A549 (cell line): ENCODE data around the gene PRSS21. TPM values are rescaled to one million over a fixed set of nuclear protein-coding genes. Genes with fewer than 3 reads are reported as not detected.

ENCODE experiments used
- ATAC-seq, 2 experiments: fragments of 200-7000 bp in 1 of 2; fragments of >200 bp in 1 of 2; cut with Nextera tagmentation in 1 of 2; cut with Tn5 transposase in 1 of 2; 3 replicates each; pipeline versions ENCODE4 v1.8.0 to v1.9.1; 2018 to 2020; ENCODE audit warnings: mild to moderate bottlenecking in 1 of 2, moderate library complexity in 1 of 2
- CTCF ChIA-PET: fragments of 300-600 bp; sonication (Branson Sonifier 250); formaldehyde crosslinking; extraction: SDS; loops from one replicate; lab custom pipeline; 2021; ENCODE audit warnings: antibody characterized with exemption, inconsistent platforms; lab: Yijun Ruan, JAX
- POLR2A ChIA-PET: fragments of 350-600 bp; formaldehyde crosslinking; extraction: SDS; loops from one replicate; lab custom pipeline; 2021; ENCODE audit warnings: antibody characterized with exemption, inconsistent platforms; lab: Yijun Ruan, JAX
- DNase-seq, 2 experiments: peaks; one replicate each; pipeline versions ENCODE4 v3.0.0 to v3.0.0-alpha.2; 2011 to 2016; ENCODE audit warnings: low read depth in 1 of 2, low spot score in 1 of 2
- FAIRE-seq: peaks from 2 replicates; lab custom pipeline; 2011; peaks lifted over from hg19 to GRCh38; lab: Jason Lieb, UNC
- H3K27ac ChIP-seq, 2 experiments: fragments of >200 bp; sonication (Bioruptor Twin); formaldehyde crosslinking; 3 replicates each; pipeline ENCODE4 v1.5.1; 2016 to 2017
- H3K4me1 ChIP-seq: fragments of >200 bp; sonication (Bioruptor Twin); formaldehyde crosslinking; 3 replicates; pipeline ENCODE4 v1.6.1; 2016
- H3K4me2 ChIP-seq: fragments of >200 bp; sonication (Bioruptor Twin); formaldehyde crosslinking; 3 replicates; pipeline ENCODE4 v1.6.1; 2016
- H3K4me3 ChIP-seq: fragments of >200 bp; sonication (Bioruptor Twin); formaldehyde crosslinking; 3 replicates; pipeline ENCODE4 v1.5.1; 2016
- H3K9me3 ChIP-seq: fragments of >200 bp; sonication (Bioruptor Twin); formaldehyde crosslinking; 3 replicates; pipeline ENCODE4 v1.6.1; 2016
- ATOH8 ChIP-seq: fragments of 250-450 bp; sonication (Bioruptor Pico); IDR thresholded peaks from 2 replicates; pipeline ENCODE4 v1.5.0; 2020; ENCODE audit warnings: low read depth, mild to moderate bottlenecking, moderate library complexity
- CBX8 ChIP-seq: fragments of 200-600 bp; sonication (generic); IDR thresholded peaks from 2 replicates; pipeline ENCODE4 v1.6.1; 2016
- ESRRA ChIP-seq: fragments of 150-350 bp; IDR thresholded peaks from 2 replicates; pipeline ENCODE4 v1.6.1; 2014; ENCODE audit warnings: mild to moderate bottlenecking, low read length, borderline replicate concordance
- FOSB ChIP-seq: fragments of 250-450 bp; sonication (Bioruptor Pico); IDR thresholded peaks from 2 replicates; pipeline ENCODE4 v1.5.0; 2020; ENCODE audit warnings: mild to moderate bottlenecking, moderate library complexity
- HEYL ChIP-seq: fragments of 250-450 bp; sonication (Bioruptor Pico); IDR thresholded peaks from 2 replicates; pipeline ENCODE4 v1.8.0; 2021; ENCODE audit warnings: mild to moderate bottlenecking, moderate library complexity
- HOXA7 ChIP-seq: fragments of 250-450 bp; sonication (Bioruptor Pico); IDR thresholded peaks from 2 replicates; pipeline ENCODE4 v1.5.0; 2020; ENCODE audit warnings: mild to moderate bottlenecking, moderate library complexity
- HOXB13 ChIP-seq: fragments of 250-450 bp; sonication (Bioruptor Pico); IDR thresholded peaks from 2 replicates; pipeline ENCODE4 v1.5.0; 2020; ENCODE audit warnings: low read depth, mild to moderate bottlenecking, moderate library complexity
- JUN ChIP-seq, 2 experiments: fragments of >200 bp; sonication (Bioruptor Twin); formaldehyde crosslinking; IDR thresholded peaks; 2 replicates in 1 of 2; 3 replicates in 1 of 2; pipeline ENCODE4 v1.6.1; 2016 to 2017
- KDM1A ChIP-seq: fragments of 200-600 bp; sonication (generic); IDR thresholded peaks from 2 replicates; pipeline ENCODE4 v1.6.1; 2016; ENCODE audit warnings: low read depth, mild to moderate bottlenecking
- KDM5A ChIP-seq: fragments of 200-600 bp; sonication (generic); IDR thresholded peaks from 2 replicates; pipeline ENCODE4 v1.6.1; 2016; ENCODE audit warnings: antibody characterized with exemption, mild to moderate bottlenecking
- MAFK ChIP-seq: fragments of 450-650 bp; IDR thresholded peaks from 2 replicates; pipeline ENCODE4 v1.6.1; 2014; ENCODE audit not compliant: partially characterized antibody
- MYC ChIP-seq: IDR thresholded peaks from 2 replicates; pipeline ENCODE4 v1.6.1; 2012; ENCODE audit warnings: mild to moderate bottlenecking, inconsistent platforms, low read length, improper control_type of control experiment, borderline replicate concordance
- NFE2L2 ChIP-seq: fragments of 150-350 bp; conservative IDR thresholded peaks from 2 replicates; pipeline ENCODE4 v1.6.1; 2014; ENCODE audit warnings: low read length
- POLR2AphosphoS2 ChIP-seq: conservative IDR thresholded peaks from 2 replicates; pipeline ENCODE4 v1.6.1; 2012; ENCODE audit warnings: low read length, improper control_type of control experiment, inconsistent platforms
- RNF2 ChIP-seq: fragments of 200-600 bp; sonication (generic); IDR thresholded peaks from 2 replicates; pipeline ENCODE4 v1.6.1; 2016; ENCODE audit warnings: low read depth, mild to moderate bottlenecking, antibody characterized with exemption, moderate library complexity, borderline replicate concordance
- SMC3 ChIP-seq: fragments of >200 bp; sonication (Bioruptor Twin); formaldehyde crosslinking; IDR thresholded peaks from 3 replicates; pipeline ENCODE4 v1.6.1; 2018; ENCODE audit warnings: inconsistent platforms
- TFCP2L1 ChIP-seq: fragments of 250-450 bp; sonication (Bioruptor Pico); IDR thresholded peaks from 2 replicates; pipeline ENCODE4 v1.5.0; 2021; ENCODE audit warnings: mild to moderate bottlenecking
- TP53 ChIP-seq: fragments of 250-450 bp; sonication (Bioruptor Pico); IDR thresholded peaks from 2 replicates; pipeline ENCODE4 v1.5.0; 2021; ENCODE audit warnings: mild to moderate bottlenecking, moderate library complexity
- WGBS: methylation state at CpG from one replicate; pipeline ENCODE4 v1.1.6; 2017; ENCODE audit errors: missing lambda C conversion rate; 5-methylcytosine and 5-hydroxymethylcytosine counted together
- polyA minus RNA-seq: library from RNA; depleted of rRNA, polyadenylated mRNA; stranded (reverse); fragments of >200 nt; gene quantifications from 2 replicates; pipeline ENCODE4 v1.2.3, GENCODE V29; 2011; rRNA and poly(A)+ RNA removed
- polyA plus RNA-seq, 4 experiments: library from polyadenylated mRNA; depleted of rRNA in 3 of 4; stranded (reverse); fragments of >200 nt; fragmentation: RNase III in 1 of 4; extraction: RNeasy Plus Mini Kit Qiagen cat#74134 plus additional on column Dnase treatment in 1 of 4; gene quantifications; 2 replicates in 3 of 4; 3 replicates in 1 of 4; pipeline ENCODE4 v1.2.3, GENCODE V29; 2011 to 2017
- TF ChIP-seq, protein P1 (sequence below): IDR thresholded peaks from 2 replicates; pipeline ENCODE4 v1.6.1; 2012
- TF ChIP-seq, protein P2 (sequence below): IDR thresholded peaks from 2 replicates; pipeline ENCODE4 v1.6.1; 2012

Gene PRSS21, protein sequence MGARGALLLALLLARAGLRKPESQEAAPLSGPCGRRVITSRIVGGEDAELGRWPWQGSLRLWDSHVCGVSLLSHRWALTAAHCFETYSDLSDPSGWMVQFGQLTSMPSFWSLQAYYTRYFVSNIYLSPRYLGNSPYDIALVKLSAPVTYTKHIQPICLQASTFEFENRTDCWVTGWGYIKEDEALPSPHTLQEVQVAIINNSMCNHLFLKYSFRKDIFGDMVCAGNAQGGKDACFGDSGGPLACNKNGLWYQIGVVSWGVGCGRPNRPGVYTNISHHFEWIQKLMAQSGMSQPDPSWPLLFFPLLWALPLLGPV
- polyA plus RNA-seq (2011; rRNA removed) = 0.16 and 0.23 TPM in 2 replicates
- polyA plus RNA-seq (2012; cell fraction: cytosol; rRNA removed) = 0.44 and 0.60 TPM in 2 replicates
- polyA plus RNA-seq (2012; cell fraction: nucleus; rRNA removed) = 1.3 and 2.2 TPM in 2 replicates
- 0.08 to 0.12 TPM in 2 of 3 replicates, not detected in the other for polyA plus RNA-seq (2017; fragmentation: RNase III; extraction: RNeasy Plus Mini Kit Qiagen cat#74134 plus additional on column Dnase treatment)
- polyA minus RNA-seq = not detected in 2 replicates

GRCh38 chr16:2816751-2817339, at the start of gene PRSS21:
PRSS21 (plus strand) TSS chr16:2817237; CDS start chr16:2817269, 32 bp downstream.
- ChIA-PET CTCF (interaction anchor here (0.6 to 3.7 kb wide), 2 partner anchors 51 to 115 kb away, joined by 3 to 10 read pairs; no protein-coding TSS in a partner anchor), POLR2A (interaction anchor here (1.1 kb wide), 1 partner anchor 51 kb away, joined by 3 read pairs; no protein-coding TSS in a partner anchor)
- peak in 1 of 2 experiments; percentile 52; a peak in 3 of 6 replicates for ATAC-seq
- Histone ChIP-seq H3K4me1 (no peaks in the 10 kb centered on the region), H3K4me3 (no peak within 1 kb of the TSS), H3K27ac (no peak within 1 kb of the TSS), H3K9me3 (no peaks in the 10 kb centered on the region), H3K4me2 (no peak within 1 kb of the TSS)
- 68% methylated on average over 18 of the region's 28 CpGs for WGBS
- no peak for DNase-seq
- FAIRE-seq = no peak
- TF ChIP-seq FOSB (CRISPR knock-in tag) (no peak), HEYL (no peak), SMC3 (no peak), KDM5A (no peak), RNF2 (no peak), KDM1A (no peak), JUN (IDR thresholded peaks at IDR 0.05) (no peak), ESRRA (no peak)
- TF ChIP-seq, protein P1, sequence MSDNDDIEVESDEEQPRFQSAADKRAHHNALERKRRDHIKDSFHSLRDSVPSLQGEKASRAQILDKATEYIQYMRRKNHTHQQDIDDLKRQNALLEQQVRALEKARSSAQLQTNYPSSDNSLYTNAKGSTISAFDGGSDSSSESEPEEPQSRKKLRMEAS = no peak
- TF ChIP-seq, protein P2, sequence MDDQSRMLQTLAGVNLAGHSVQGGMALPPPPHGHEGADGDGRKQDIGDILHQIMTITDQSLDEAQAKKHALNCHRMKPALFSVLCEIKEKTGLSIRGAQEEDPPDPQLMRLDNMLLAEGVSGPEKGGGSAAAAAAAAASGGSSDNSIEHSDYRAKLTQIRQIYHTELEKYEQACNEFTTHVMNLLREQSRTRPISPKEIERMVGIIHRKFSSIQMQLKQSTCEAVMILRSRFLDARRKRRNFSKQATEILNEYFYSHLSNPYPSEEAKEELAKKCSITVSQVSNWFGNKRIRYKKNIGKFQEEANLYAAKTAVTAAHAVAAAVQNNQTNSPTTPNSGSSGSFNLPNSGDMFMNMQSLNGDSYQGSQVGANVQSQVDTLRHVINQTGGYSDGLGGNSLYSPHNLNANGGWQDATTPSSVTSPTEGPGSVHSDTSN = no peak

GRCh38 chr16:2767891-2768290, 49.1 kb upstream of the PRSS21 start:
- no peak for FAIRE-seq
- TF ChIP-seq CBX8 = no peak
- TF ChIP-seq POLR2AphosphoS2 = no peak; the same call in 1 of the 2 replicates
- no peak for TF ChIP-seq MAFK
- no peak for TF ChIP-seq HOXB13 (CRISPR knock-in tag)
- no peak for TF ChIP-seq TP53 (CRISPR knock-in tag)
- no peak for TF ChIP-seq NFE2L2
- TF ChIP-seq MYC = no peak
- TF ChIP-seq TFCP2L1 (CRISPR knock-in tag) = no peak
- no peak for TF ChIP-seq HOXA7 (CRISPR knock-in tag)
- no peak for TF ChIP-seq ATOH8 (CRISPR knock-in tag)
- TF ChIP-seq, all 56 proteins: peak for 0
- POLR2A ChIA-PET = interaction anchor here (0.7 to 1.2 kb wide), 2 partner anchors 15 to 16 kb away, joined by 3 to 4 read pairs; partner anchors contain the start of gene SRRM2
- no peak for DNase-seq
- WGBS = 72% methylated on average over 14 of the region's 14 CpGs
- no peaks in the 10 kb centered on the region for H3K9me3 ChIP-seq
- no peak for ATAC-seq
- no peak overlapping the region for H3K4me3 ChIP-seq
- H3K4me2 ChIP-seq = no peak overlapping the region
- H3K4me1 ChIP-seq = peaks cover 38% of the 10 kb centered on the region
- H3K27ac ChIP-seq = no peak overlapping the region
- CTCF ChIA-PET = interaction anchor here (1.0 to 2.8 kb wide), 7 partner anchors 9 to 215 kb away, joined by 3 to 9 read pairs (median 4); partner anchors contain the start of gene SRRM2
